ENCODE measurements around the gene STARD3.

The STARD3 gene

GRCh38 chr17:39664581-39665561 lies 27.9 kb downstream of the STARD3 start, which contains the start of gene TCAP:
TSS of gene TCAP (plus strand) at chr17:39665349. CDS start at chr17:39665360, 11 bp downstream.
- Histone ChIP-seq H3K27me3 (ENCODE audit: insufficient read depth, low read length) (peaks cover 21% of the 10 kb centered on the region), H3K9ac (ENCODE audit: low read length) (peak within 1 kb of the TSS; percentile 5), H3K4me1 (ENCODE audit: control insufficient read depth in 1 of 2, insufficient read depth in 2 of 2, low read length in 2 of 2) (peaks cover 11 to 14% of the 10 kb centered on the region in 2 experiments), H2BK5ac (ENCODE audit: low read depth, low read length, poor library complexity) (no peak within 1 kb of the TSS), H3K79me1 (ENCODE audit: low read length) (no peaks in the 10 kb centered on the region), H3K4me2 (ENCODE audit: low read length) (no peak within 1 kb of the TSS), H2BK12ac (ENCODE audit: low read length) (no peak within 1 kb of the TSS), H3K4me3 (ENCODE audit: low read depth, low read length) (no peak within 1 kb of the TSS), H3K27ac (ENCODE audit: low read depth, low read length) (no peak within 1 kb of the TSS), H3K9me3 (ENCODE audit: insufficient read depth, low read depth, low read length) (peaks cover 1% of the 10 kb centered on the region), H4K8ac (ENCODE audit: low read depth, low read length) (no peak within 1 kb of the TSS), H3K36me3 (ENCODE audit: control insufficient read depth in 1 of 2, insufficient read depth in 2 of 2, low read length in 2 of 2) (peaks cover 23 to 25% of the 10 kb centered on the region in 2 experiments), H3K14ac (ENCODE audit: low read length) (no peak within 1 kb of the TSS), H2AFZ (ENCODE audit: insufficient read depth, low read length, poor library complexity) (no peak within 1 kb of the TSS), H2BK120ac (ENCODE audit: insufficient read depth, low read length, poor library complexity) (no peak within 1 kb of the TSS), H3K18ac (ENCODE audit: low read length) (no peak within 1 kb of the TSS), H3K79me2 (ENCODE audit: control insufficient read depth, insufficient read depth, low read length, poor library complexity) (no peaks in the 10 kb centered on the region), H3K23ac (ENCODE audit: low read length) (no peak within 1 kb of the TSS), H2AK5ac (ENCODE audit: low read length) (no peak within 1 kb of the TSS), H3K4ac (ENCODE audit: low read depth, low read length) (no peak within 1 kb of the TSS), H4K91ac (ENCODE audit: low read depth, low read length) (no peak within 1 kb of the TSS), H4K12ac (ENCODE audit: low read depth, low read length) (no peak within 1 kb of the TSS)
- no CpG with 5 or more reads among the region's 15 CpGs for WGBS (ENCODE audit: extremely low coverage, insufficient coverage, insufficient read length)
- peak in 1 of 2 donors; percentile 29 for DNase-seq

- no peak overlapping the region for H3K4me2 ChIP-seq (ENCODE audit: low read length)
- no peak overlapping the region for H3K27ac ChIP-seq (ENCODE audit: low read depth, low read length)
- peak in 1 of 2 donors; percentile 10 for DNase-seq
- H3K23ac ChIP-seq (ENCODE audit: low read length) = no peak overlapping the region
- H2BK5ac ChIP-seq (ENCODE audit: low read depth, low read length, poor library complexity) = no peak overlapping the region
- no peak overlapping the region for H4K91ac ChIP-seq (ENCODE audit: low read depth, low read length)
- no peaks in the 10 kb centered on the region for H3K79me2 ChIP-seq (ENCODE audit: control insufficient read depth, insufficient read depth, low read length, poor library complexity)
- no peak overlapping the region for H2BK120ac ChIP-seq (ENCODE audit: insufficient read depth, low read length, poor library complexity)
- no peak overlapping the region for H2AFZ ChIP-seq (ENCODE audit: insufficient read depth, low read length, poor library complexity)
- peaks cover 21% of the 10 kb centered on the region for H3K27me3 ChIP-seq (ENCODE audit: insufficient read depth, low read length)
- no peak overlapping the region for H4K8ac ChIP-seq (ENCODE audit: low read depth, low read length)
- no peak overlapping the region for H2AK5ac ChIP-seq (ENCODE audit: low read length)
- no peak overlapping the region for H3K18ac ChIP-seq (ENCODE audit: low read length)
- H3K9ac ChIP-seq (ENCODE audit: low read length) = no peak overlapping the region
- peaks cover 1% of the 10 kb centered on the region for H3K9me3 ChIP-seq (ENCODE audit: insufficient read depth, low read depth, low read length)
- H3K4me1 ChIP-seq (ENCODE audit: control insufficient read depth in 1 of 2, insufficient read depth in 2 of 2, low read length in 2 of 2) = peaks cover 11 to 14% of the 10 kb centered on the region in 2 experiments
- no peak overlapping the region for H3K4ac ChIP-seq (ENCODE audit: low read depth, low read length)
- H3K79me1 ChIP-seq (ENCODE audit: low read length) = no peaks in the 10 kb centered on the region
- no peak overlapping the region for H4K12ac ChIP-seq (ENCODE audit: low read depth, low read length)
- peaks cover 15 to 16% of the 10 kb centered on the region in 2 experiments for H3K36me3 ChIP-seq (ENCODE audit: control insufficient read depth in 1 of 2, insufficient read depth in 2 of 2, low read length in 2 of 2)
- no peak overlapping the region for H3K4me3 ChIP-seq (ENCODE audit: low read depth, low read length)
- WGBS (ENCODE audit: extremely low coverage, insufficient coverage, insufficient read length) = no CpG with 5 or more reads among the region's 17 CpGs
- no peak overlapping the region for H3K14ac ChIP-seq (ENCODE audit: low read length)
- H2BK12ac ChIP-seq (ENCODE audit: low read length) = no peak overlapping the region
Measured at GRCh38 chr17:39665642-39666224, 28.8 kb downstream of the STARD3 start.

DNA sequence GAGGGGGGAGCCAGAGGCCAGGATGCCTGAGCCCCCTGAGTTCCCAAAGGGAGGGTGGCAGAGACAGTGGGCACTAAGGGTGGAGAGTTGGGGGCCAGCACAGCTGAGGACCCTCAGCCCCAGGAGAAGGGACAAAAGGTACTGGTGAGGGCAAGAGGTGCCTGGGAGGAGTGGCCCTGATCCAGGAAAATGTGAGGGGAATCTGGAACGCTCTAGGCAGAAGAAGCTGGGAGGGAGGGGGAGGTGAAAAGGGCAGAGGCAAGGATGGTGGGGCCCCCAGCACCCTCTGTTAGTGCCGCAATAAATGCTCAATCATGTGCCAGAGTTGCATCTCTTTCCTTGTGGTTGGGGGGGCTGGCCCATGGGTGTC lies 29.3 kb downstream of the STARD3 start:
- Histone ChIP-seq H3K18ac (ENCODE audit: low read length) (no peak overlapping the region), H4K12ac (ENCODE audit: low read depth, low read length) (no peak overlapping the region), H3K4me1 (ENCODE audit: control insufficient read depth in 1 of 2, insufficient read depth in 2 of 2, low read length in 2 of 2) (peaks cover 11 to 14% of the 10 kb centered on the region in 2 experiments), H3K4me3 (ENCODE audit: low read depth, low read length) (no peak overlapping the region), H2AFZ (ENCODE audit: insufficient read depth, low read length, poor library complexity) (no peak overlapping the region), H2BK5ac (ENCODE audit: low read depth, low read length, poor library complexity) (no peak overlapping the region), H3K4me2 (ENCODE audit: low read length) (no peak overlapping the region), H3K79me1 (ENCODE audit: low read length) (no peaks in the 10 kb centered on the region), H2BK12ac (ENCODE audit: low read length) (no peak overlapping the region), H2AK5ac (ENCODE audit: low read length) (no peak overlapping the region), H3K23ac (ENCODE audit: low read length) (no peak overlapping the region), H3K14ac (ENCODE audit: low read length) (no peak overlapping the region), H3K9me3 (ENCODE audit: insufficient read depth, low read depth, low read length) (no peaks in the 10 kb centered on the region), H2BK120ac (ENCODE audit: insufficient read depth, low read length, poor library complexity) (no peak overlapping the region), H4K8ac (ENCODE audit: low read depth, low read length) (no peak overlapping the region), H3K79me2 (ENCODE audit: control insufficient read depth, insufficient read depth, low read length, poor library complexity) (no peaks in the 10 kb centered on the region), H3K9ac (ENCODE audit: low read length) (no peak overlapping the region), H3K4ac (ENCODE audit: low read depth, low read length) (no peak overlapping the region), H4K91ac (ENCODE audit: low read depth, low read length) (no peak overlapping the region), H3K27me3 (ENCODE audit: insufficient read depth, low read length) (peaks cover 21% of the 10 kb centered on the region), H3K36me3 (ENCODE audit: control insufficient read depth in 1 of 2, insufficient read depth in 2 of 2, low read length in 2 of 2) (peaks cover 10 to 11% of the 10 kb centered on the region in 2 experiments), H3K27ac (ENCODE audit: low read depth, low read length) (no peak overlapping the region)
- no peak for DNase-seq
- WGBS (ENCODE audit: extremely low coverage, insufficient coverage, insufficient read length) = no CpG with 5 or more reads among the region's 2 CpGs

GRCh38 chr17:39666601-39667261 lies 29.8 kb downstream of the STARD3 start:
- Histone ChIP-seq H2BK5ac (ENCODE audit: low read depth, low read length, poor library complexity) (no peak overlapping the region), H4K12ac (ENCODE audit: low read depth, low read length) (no peak overlapping the region), H2BK120ac (ENCODE audit: insufficient read depth, low read length, poor library complexity) (no peak overlapping the region), H3K9ac (ENCODE audit: low read length) (no peak overlapping the region), H3K27ac (ENCODE audit: low read depth, low read length) (no peak overlapping the region), H4K91ac (ENCODE audit: low read depth, low read length) (no peak overlapping the region), H3K79me2 (ENCODE audit: control insufficient read depth, insufficient read depth, low read length, poor library complexity) (no peaks in the 10 kb centered on the region), H2BK12ac (ENCODE audit: low read length) (no peak overlapping the region), H3K23ac (ENCODE audit: low read length) (no peak overlapping the region), H2AK5ac (ENCODE audit: low read length) (no peak overlapping the region), H3K9me3 (ENCODE audit: insufficient read depth, low read depth, low read length) (no peaks in the 10 kb centered on the region), H3K79me1 (ENCODE audit: low read length) (no peaks in the 10 kb centered on the region), H3K36me3 (ENCODE audit: control insufficient read depth in 1 of 2, insufficient read depth in 2 of 2, low read length in 2 of 2) (peaks cover 6 to 7% of the 10 kb centered on the region in 2 experiments), H3K27me3 (ENCODE audit: insufficient read depth, low read length) (peaks cover 21% of the 10 kb centered on the region), H3K4me3 (ENCODE audit: low read depth, low read length) (no peak overlapping the region), H3K4me1 (ENCODE audit: control insufficient read depth in 1 of 2, insufficient read depth in 2 of 2, low read length in 2 of 2) (peaks cover 11 to 14% of the 10 kb centered on the region in 2 experiments), H4K8ac (ENCODE audit: low read depth, low read length) (no peak overlapping the region), H3K18ac (ENCODE audit: low read length) (no peak overlapping the region), H3K4me2 (ENCODE audit: low read length) (no peak overlapping the region), H3K4ac (ENCODE audit: low read depth, low read length) (no peak overlapping the region), H2AFZ (ENCODE audit: insufficient read depth, low read length, poor library complexity) (no peak overlapping the region), H3K14ac (ENCODE audit: low read length) (no peak overlapping the region)
- no CpG with 5 or more reads among the region's 11 CpGs for WGBS (ENCODE audit: extremely low coverage, insufficient coverage, insufficient read length)
- peak in 1 of 2 donors; percentile 8 for DNase-seq
